GM12878 (cell line): ENCODE results near the gene MAMDC4. TPM values are rescaled to one million over a fixed set of nuclear protein-coding genes. Genes with fewer than 3 reads are reported as not detected.

Experiments used
- BCL11A ChIP-seq: IDR thresholded peaks from 2 replicates; pipeline ENCODE4 v1.6.1; 2011; ENCODE audit warnings: low read depth, low read length
- EGR1 ChIP-seq, 2 experiments: IDR thresholded peaks; 1 replicate in 1 of 2; 2 replicates in 1 of 2; pipeline ENCODE4 v1.6.1; 2011 to 2012; ENCODE audit warnings: low read depth in 2 of 2, low read length in 2 of 2, borderline replicate concordance in 1 of 2, mild to moderate bottlenecking in 1 of 2, moderate library complexity in 1 of 2
- EP300 ChIP-seq, 2 experiments: fragments of 150-350 bp in 1 of 2; IDR thresholded peaks; 2 replicates each; pipeline ENCODE4 v1.6.1; 2011 to 2012; ENCODE audit warnings: low read depth in 2 of 2, low read length in 2 of 2, borderline replicate concordance in 1 of 2, improper control_type of control experiment in 1 of 2, inconsistent platforms in 1 of 2; ENCODE audit not compliant: control insufficient read depth in 1 of 2
- HCFC1 ChIP-seq: fragments of 150-350 bp; IDR thresholded peaks from 2 replicates; pipeline ENCODE4 v1.6.1; 2014; ENCODE audit warnings: low read length
- HDGF ChIP-seq: fragments of 450-650 bp; IDR thresholded peaks from 2 replicates; pipeline ENCODE4 v1.6.1; 2016; ENCODE audit warnings: antibody characterized with exemption
- IKZF1 ChIP-seq: fragments of 450-650 bp; conservative IDR thresholded peaks from 2 replicates; pipeline ENCODE4 v1.6.1; 2017; ENCODE audit warnings: antibody characterized with exemption, mild to moderate bottlenecking
- LARP7 ChIP-seq: fragments of 450-650 bp; IDR thresholded peaks from 2 replicates; pipeline ENCODE4 v1.6.1; 2017; ENCODE audit warnings: mild to moderate bottlenecking
- MEF2B ChIP-seq: fragments of 450-650 bp; IDR thresholded peaks from 2 replicates; pipeline ENCODE4 v1.6.1; 2018; ENCODE audit warnings: mild to moderate bottlenecking, moderate library complexity; ENCODE audit not compliant: partially characterized antibody, poor library complexity, severe bottlenecking
- MTA3 ChIP-seq: IDR thresholded peaks from 2 replicates; pipeline ENCODE4 v1.6.1; 2012; ENCODE audit warnings: low read length, inconsistent platforms, borderline replicate concordance
- NBN ChIP-seq: fragments of 450-650 bp; IDR thresholded peaks from 2 replicates; pipeline ENCODE4 v1.6.1; 2016
- NFXL1 ChIP-seq: fragments of 450-650 bp; IDR thresholded peaks from 2 replicates; pipeline ENCODE4 v1.6.1; 2017; ENCODE audit warnings: antibody characterized with exemption, mild to moderate bottlenecking, borderline replicate concordance
- NFYB ChIP-seq: IDR thresholded peaks from 2 replicates; pipeline ENCODE4 v1.6.1; 2011; ENCODE audit warnings: low read depth, mild to moderate bottlenecking, low read length, improper control_type of control experiment, moderate library complexity; ENCODE audit not compliant: insufficient read depth
- NR2F1 ChIP-seq: fragments of 450-650 bp; conservative IDR thresholded peaks from 2 replicates; pipeline ENCODE4 v1.6.1; 2017; ENCODE audit warnings: mild to moderate bottlenecking
- PAX8 ChIP-seq: fragments of 450-650 bp; IDR thresholded peaks from 2 replicates; pipeline ENCODE4 v1.6.1; 2017; ENCODE audit warnings: mild to moderate bottlenecking, moderate library complexity
- RAD51 ChIP-seq: fragments of 450-650 bp; IDR thresholded peaks from 2 replicates; pipeline ENCODE4 v1.6.1; 2016; ENCODE audit warnings: moderate library complexity, mild to moderate bottlenecking, inconsistent platforms
- RB1 ChIP-seq: fragments of 450-650 bp; formaldehyde crosslinking; IDR thresholded peaks from 2 replicates; pipeline ENCODE4 v1.6.1; 2017; ENCODE audit warnings: mild to moderate bottlenecking, borderline replicate concordance
- SIN3A ChIP-seq: IDR thresholded peaks from 2 replicates; pipeline ENCODE4 v1.6.1; 2012; ENCODE audit warnings: low read depth, low read length, improper control_type of control experiment
- SMAD1 ChIP-seq: fragments of 450-650 bp; IDR thresholded peaks from 2 replicates; pipeline ENCODE4 v1.6.1; 2018; ENCODE audit warnings: mild to moderate bottlenecking, low read depth; ENCODE audit not compliant: partially characterized antibody
- TCF7 ChIP-seq: IDR thresholded peaks from 2 replicates; pipeline ENCODE4 v1.6.1; 2014; ENCODE audit warnings: antibody characterized with exemption, borderline replicate concordance
- WRNIP1 ChIP-seq: IDR thresholded peaks from 2 replicates; pipeline ENCODE4 v1.6.1; 2011; ENCODE audit warnings: low read depth, low read length, improper control_type of control experiment, borderline replicate concordance
- ZSCAN29 ChIP-seq: fragments of 450-650 bp; IDR thresholded peaks from 2 replicates; pipeline ENCODE4 v1.6.1; 2017; ENCODE audit warnings: mild to moderate bottlenecking, moderate library complexity
- polyA plus RNA-seq, 11 experiments: library from polyadenylated mRNA; depleted of rRNA in 4 of 11; unstranded in 6 of 11; stranded (reverse) in 5 of 11; fragments of >200 nt; fragmentation: Nextera tagmentation in 4 of 11; fragmentation: Illumina TruSeq in 1 of 11; extraction: Ambion mirVana in 4 of 11; extraction: Trizol in 1 of 11; gene quantifications; 1 replicate in 1 of 11; 2 replicates in 10 of 11; pipeline versions ENCODE4 v1.2.1 to v1.2.3, GENCODE V29; 2011 to 2016; ENCODE audit warnings: inconsistent platforms in 2 of 11, missing spikeins in 2 of 11, low read depth in 1 of 11
- total RNA-seq, 4 experiments: library from RNA; depleted of rRNA in 3 of 4; stranded (reverse); fragments of >200 nt in 3 of 4; fragmentation: Illumina TruSeq in 1 of 4; extraction: Trizol in 1 of 4; gene quantifications; 2 replicates each; pipeline versions ENCODE4 v1.2.1 to v1.2.3, GENCODE V29; 2013 to 2021
- TF ChIP-seq, protein P1 (sequence below): IDR thresholded peaks from 2 replicates; pipeline ENCODE4 v1.6.1; 2012; ENCODE audit warnings: low read depth, low read length, improper control_type of control experiment
- TF ChIP-seq, protein P2 (sequence below): fragments of 150-350 bp; IDR thresholded peaks from 2 replicates; pipeline ENCODE4 v1.6.1; 2014; ENCODE audit warnings: mild to moderate bottlenecking, low read depth, low read length
- TF ChIP-seq, protein P3 (sequence below): fragments of 450-650 bp; formaldehyde crosslinking; IDR thresholded peaks from 2 replicates; pipeline ENCODE4 v1.4.0; 2020; ENCODE audit warnings: mild to moderate bottlenecking, moderate library complexity

The MAMDC4 gene
- total and polyA plus RNA-seq, 10 of the 15 experiments (the other 5 are each of a cell fraction or from before 2014, with no cell fraction given), result 0.22 to 5.7 (median 2.4) TPM; not detected in 1

DNA sequence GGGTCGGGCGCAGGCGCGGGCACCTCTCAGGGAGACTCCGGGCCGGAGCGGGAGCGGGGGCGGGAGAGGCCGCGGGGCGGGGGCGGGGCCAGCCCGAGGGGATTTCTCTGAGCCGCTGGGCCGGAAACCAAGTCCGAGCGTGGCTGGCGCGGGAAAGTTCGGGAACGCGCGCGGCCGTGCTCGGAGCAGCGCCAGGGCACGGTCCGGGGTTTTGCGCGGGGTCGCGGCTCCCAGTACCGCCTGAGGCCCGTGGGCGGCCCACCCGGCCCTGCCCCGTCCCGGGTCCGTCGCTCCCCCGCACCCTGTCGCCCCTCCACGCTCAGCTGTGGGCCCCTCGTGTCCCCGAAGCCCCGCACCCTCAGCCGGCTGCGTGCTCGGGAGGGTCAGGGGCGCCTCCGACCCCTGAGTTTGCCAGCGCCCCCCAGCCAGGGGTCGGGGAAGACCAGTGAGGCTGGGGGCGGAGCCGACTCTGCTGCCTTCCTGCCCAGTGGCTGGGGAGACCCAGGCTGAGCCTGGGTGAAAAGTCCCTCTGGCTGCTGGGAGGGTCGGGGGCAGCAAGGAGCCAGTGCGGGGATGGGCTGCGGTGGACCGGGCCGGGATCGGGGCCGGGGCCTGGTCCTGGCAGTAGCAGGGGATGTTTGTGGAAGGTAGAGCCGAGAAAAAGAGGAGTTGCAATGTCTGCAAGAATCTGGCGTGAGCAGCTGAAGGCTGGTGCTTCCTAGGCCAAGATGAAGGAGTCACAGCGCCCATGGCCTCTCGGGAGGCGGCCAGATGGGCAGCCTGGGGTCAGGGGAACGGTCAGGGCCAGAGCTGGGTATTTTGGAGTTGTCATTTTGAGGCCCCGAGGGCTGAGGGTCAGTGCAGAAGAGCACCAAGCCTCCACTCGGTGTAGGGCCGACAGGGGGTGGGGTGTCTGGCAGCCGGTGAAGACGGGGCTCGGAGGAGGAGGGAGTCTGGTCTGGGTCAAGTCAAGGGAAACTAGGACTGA lies 34.8 kb downstream of the MAMDC4 start (continued):
- TF ChIP-seq, protein P1, sequence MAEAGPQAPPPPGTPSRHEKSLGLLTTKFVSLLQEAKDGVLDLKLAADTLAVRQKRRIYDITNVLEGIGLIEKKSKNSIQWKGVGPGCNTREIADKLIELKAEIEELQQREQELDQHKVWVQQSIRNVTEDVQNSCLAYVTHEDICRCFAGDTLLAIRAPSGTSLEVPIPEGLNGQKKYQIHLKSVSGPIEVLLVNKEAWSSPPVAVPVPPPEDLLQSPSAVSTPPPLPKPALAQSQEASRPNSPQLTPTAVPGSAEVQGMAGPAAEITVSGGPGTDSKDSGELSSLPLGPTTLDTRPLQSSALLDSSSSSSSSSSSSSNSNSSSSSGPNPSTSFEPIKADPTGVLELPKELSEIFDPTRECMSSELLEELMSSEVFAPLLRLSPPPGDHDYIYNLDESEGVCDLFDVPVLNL, result 0 out of 2 replicates have a peak, but pooled peaks have one; percentile 31
- TF ChIP-seq PAX8 (no peak), NR2F1 (peak; percentile 58), NFXL1 (no peak), RAD51 (no peak), TCF7 (no peak), HDGF (0 out of 2 replicates have a peak, but pooled peaks have one; percentile 73), HCFC1 (no peak), RB1 (no peak; the same call in 1 of the 2 replicates), MEF2B (no peak), SIN3A (peak; percentile 54), IKZF1 (peak; percentile 21), BCL11A (no peak), EP300 (IDR thresholded peaks at IDR 0.05; ENCODE audit: borderline replicate concordance in 1 of 2, control insufficient read depth in 1 of 2, low read depth in 2 of 2, low read length in 2 of 2) (0 out of 4 replicates have a peak, but pooled peaks of 1 of the 2 experiments have one; percentile 29), EGR1 (IDR thresholded peaks at IDR 0.05; ENCODE audit: borderline replicate concordance in 1 of 2, low read depth in 2 of 2, low read length in 2 of 2) (peak in 1 of 2 experiments; percentile 58; a peak in 1 of 3 replicates), WRNIP1 (no peak), MTA3 (no peak), NBN (0 out of 2 replicates have a peak, but pooled peaks have one; percentile 44), SMAD1 (no peak), NFYB (no peak), ZSCAN29 (no peak), LARP7 (peak; percentile 60; the same call in 1 of the 2 replicates)
- TF ChIP-seq, protein P2, sequence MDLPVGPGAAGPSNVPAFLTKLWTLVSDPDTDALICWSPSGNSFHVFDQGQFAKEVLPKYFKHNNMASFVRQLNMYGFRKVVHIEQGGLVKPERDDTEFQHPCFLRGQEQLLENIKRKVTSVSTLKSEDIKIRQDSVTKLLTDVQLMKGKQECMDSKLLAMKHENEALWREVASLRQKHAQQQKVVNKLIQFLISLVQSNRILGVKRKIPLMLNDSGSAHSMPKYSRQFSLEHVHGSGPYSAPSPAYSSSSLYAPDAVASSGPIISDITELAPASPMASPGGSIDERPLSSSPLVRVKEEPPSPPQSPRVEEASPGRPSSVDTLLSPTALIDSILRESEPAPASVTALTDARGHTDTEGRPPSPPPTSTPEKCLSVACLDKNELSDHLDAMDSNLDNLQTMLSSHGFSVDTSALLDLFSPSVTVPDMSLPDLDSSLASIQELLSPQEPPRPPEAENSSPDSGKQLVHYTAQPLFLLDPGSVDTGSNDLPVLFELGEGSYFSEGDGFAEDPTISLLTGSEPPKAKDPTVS, result peak; percentile 92
- TF ChIP-seq, protein P3, sequence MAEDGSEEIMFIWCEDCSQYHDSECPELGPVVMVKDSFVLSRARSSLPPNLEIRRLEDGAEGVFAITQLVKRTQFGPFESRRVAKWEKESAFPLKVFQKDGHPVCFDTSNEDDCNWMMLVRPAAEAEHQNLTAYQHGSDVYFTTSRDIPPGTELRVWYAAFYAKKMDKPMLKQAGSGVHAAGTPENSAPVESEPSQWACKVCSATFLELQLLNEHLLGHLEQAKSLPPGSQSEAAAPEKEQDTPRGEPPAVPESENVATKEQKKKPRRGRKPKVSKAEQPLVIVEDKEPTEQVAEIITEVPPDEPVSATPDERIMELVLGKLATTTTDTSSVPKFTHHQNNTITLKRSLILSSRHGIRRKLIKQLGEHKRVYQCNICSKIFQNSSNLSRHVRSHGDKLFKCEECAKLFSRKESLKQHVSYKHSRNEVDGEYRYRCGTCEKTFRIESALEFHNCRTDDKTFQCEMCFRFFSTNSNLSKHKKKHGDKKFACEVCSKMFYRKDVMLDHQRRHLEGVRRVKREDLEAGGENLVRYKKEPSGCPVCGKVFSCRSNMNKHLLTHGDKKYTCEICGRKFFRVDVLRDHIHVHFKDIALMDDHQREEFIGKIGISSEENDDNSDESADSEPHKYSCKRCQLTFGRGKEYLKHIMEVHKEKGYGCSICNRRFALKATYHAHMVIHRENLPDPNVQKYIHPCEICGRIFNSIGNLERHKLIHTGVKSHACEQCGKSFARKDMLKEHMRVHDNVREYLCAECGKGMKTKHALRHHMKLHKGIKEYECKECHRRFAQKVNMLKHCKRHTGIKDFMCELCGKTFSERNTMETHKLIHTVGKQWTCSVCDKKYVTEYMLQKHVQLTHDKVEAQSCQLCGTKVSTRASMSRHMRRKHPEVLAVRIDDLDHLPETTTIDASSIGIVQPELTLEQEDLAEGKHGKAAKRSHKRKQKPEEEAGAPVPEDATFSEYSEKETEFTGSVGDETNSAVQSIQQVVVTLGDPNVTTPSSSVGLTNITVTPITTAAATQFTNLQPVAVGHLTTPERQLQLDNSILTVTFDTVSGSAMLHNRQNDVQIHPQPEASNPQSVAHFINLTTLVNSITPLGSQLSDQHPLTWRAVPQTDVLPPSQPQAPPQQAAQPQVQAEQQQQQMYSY (CRISPR knock-in tag), result no peak
